GM12873 (cell line): ENCODE data around the gene DCAF15.

ENCODE experiments used
- TF ChIP-seq, protein P1 (sequence below): IDR thresholded peaks from 2 replicates; pipeline ENCODE4 v1.5.1; 2012; ENCODE audit warnings: low read depth, mild to moderate bottlenecking, moderate library complexity, low read length, control low read depth; ENCODE audit not compliant: insufficient read depth; ENCODE audit errors: missing control alignments

Gene DCAF15

GRCh38 chr19:13932149-13932637 lies 20.1 kb upstream of the DCAF15 start:
- TF ChIP-seq, protein P1, sequence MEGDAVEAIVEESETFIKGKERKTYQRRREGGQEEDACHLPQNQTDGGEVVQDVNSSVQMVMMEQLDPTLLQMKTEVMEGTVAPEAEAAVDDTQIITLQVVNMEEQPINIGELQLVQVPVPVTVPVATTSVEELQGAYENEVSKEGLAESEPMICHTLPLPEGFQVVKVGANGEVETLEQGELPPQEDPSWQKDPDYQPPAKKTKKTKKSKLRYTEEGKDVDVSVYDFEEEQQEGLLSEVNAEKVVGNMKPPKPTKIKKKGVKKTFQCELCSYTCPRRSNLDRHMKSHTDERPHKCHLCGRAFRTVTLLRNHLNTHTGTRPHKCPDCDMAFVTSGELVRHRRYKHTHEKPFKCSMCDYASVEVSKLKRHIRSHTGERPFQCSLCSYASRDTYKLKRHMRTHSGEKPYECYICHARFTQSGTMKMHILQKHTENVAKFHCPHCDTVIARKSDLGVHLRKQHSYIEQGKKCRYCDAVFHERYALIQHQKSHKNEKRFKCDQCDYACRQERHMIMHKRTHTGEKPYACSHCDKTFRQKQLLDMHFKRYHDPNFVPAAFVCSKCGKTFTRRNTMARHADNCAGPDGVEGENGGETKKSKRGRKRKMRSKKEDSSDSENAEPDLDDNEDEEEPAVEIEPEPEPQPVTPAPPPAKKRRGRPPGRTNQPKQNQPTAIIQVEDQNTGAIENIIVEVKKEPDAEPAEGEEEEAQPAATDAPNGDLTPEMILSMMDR = no peak

DNA sequence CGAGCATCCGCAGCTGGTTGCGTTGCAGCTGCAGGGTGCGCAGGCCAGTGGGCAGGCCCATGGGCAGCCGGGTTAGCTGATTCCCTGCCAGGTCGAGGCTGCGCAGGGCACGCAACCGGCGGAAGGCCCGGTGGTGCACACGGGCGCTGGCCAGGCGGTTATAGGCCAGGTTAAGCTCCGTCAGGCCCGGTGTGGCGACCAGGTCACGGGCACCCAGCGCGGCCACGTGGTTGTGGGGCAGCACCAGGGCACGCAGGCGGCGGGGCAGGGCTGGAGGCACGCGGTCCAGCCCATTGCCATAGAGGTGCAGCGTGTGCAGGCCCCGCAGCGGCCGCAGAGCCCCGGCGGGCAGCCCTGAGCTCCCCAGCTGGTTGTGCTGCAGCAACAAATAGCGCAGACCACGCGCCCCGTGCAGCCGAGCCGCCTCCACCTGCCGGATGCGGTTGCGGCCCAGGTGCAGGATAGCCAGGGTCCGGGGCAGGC lies 19.4 kb upstream of the DCAF15 start:
- TF ChIP-seq, protein P1 = no peak

DNA sequence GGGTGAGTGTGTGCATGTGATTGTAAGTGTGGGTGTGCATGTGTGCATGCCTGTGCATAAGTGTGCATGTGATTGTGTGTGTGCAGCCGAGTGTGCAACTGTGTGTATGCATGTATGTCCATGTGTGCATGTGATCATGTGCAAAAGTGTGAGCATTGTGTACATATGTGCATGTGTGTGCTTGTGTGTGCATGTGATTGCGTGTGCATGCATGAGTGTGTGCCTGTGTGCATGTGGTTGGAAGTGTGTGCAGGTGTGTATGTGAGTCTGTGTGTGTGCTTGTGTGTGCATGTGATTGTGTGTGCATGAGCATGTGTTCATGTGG lies 17.6 kb upstream of the DCAF15 start:
- TF ChIP-seq, protein P1 = no peak

GRCh38 chr19:13935765-13936510 lies 16.4 kb upstream of the DCAF15 start:
- TF ChIP-seq, protein P1 = no peak

GRCh38 chr19:13937479-13938300 lies 14.6 kb upstream of the DCAF15 start:
- TF ChIP-seq, protein P1 = no peak

DNA sequence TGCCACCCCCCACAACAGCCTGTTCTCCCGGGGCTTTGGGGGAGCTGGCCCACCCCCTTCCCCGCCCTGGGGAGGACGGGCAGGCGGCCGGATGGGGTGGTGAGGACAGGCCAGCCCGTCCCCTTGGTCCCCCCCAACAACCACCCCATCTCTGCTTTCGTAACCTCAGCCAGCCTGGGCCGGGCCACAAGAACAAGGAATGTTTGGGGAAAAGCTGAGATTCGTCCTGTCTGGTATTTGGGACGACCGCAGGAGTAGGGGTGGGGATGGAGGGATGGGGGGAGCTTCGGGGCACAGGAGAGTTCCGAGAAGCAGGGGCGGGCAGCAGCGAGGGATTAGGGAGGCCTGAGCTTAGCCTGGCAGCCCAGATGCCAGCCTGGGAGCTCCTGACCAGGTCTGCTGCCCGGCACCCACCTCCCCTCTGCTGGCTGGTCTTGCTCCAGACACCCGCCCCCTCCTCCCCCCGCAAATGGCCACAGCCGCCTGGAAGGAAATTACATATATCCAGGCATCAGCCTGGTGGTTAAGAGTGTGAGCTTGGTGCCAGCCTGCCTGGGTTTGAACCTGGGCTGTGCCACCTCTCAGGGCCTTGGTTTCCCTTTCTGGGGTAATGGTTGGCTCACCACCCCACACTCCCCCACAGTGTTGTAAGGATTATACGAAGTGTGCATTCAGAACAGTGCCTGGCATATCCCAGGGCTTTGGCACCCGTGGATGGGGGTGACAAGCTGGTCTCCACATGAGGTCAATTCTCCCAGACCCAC lies 13.8 kb upstream of the DCAF15 start, which contains the start of gene PODNL1:
Gene PODNL1 (minus strand): TSS at position 117 of the 764 bp plus-strand sequence. CDS start 236 bp downstream, outside the sequence.
- TF ChIP-seq, protein P1 = no peak
